Measurements from ENCODE around the gene ADCY2.

The ADCY2 gene

DNA sequence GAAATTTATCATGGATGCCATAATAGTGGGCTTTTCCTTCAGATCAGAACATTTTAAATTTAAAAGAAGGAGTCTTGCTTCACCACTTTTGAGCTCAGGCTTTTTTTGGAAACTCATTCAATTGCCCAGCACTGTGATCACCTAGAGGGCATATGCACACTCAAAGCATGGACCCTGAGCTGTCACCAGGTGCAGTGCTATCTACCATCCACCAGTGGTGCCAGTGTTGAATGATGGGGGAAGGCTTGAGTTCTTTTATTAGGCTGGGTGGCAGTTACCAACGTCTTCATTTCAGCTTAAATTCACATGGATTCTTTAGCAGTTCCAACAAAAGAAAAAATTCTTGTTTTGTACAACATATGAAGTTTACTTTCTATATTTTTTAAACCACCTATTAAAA, 290.9 kb downstream of the ADCY2 start:
- CTCF ChIA-PET = no interaction called here
- no peak overlapping the region for H3K4me3 ChIP-seq (ENCODE audit: low read depth, low read length)
- TF ChIP-seq CTCF (IDR thresholded peaks at IDR 0.05; ENCODE audit: insufficient read depth, low read length, missing control alignments) = no peak
- POLR2A ChIA-PET = no interaction called here
- no peak for DNase-seq (ENCODE audit: low read depth, low spot score)

DNA sequence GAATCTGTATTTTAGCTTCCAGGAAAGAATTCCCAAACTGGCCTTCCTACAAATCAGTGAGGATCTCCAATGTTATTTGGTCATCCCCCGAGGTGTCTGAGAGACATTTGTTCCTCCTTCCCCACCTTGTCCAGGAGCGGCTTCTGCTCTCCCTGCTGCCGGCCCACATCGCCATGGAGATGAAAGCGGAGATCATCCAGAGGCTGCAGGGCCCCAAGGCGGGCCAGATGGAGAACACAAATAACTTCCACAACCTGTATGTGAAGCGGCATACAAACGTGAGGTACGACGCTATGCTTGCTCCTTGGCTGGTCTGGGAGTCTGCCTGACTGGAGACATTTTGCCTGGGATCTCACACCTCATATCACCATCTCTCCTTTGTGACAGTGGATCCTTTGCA, 294.6 kb downstream of the ADCY2 start:
- ChIA-PET CTCF (no interaction called here), POLR2A (no interaction called here)
- H3K4me3 ChIP-seq (ENCODE audit: low read depth, low read length) = no peak overlapping the region
- DNase-seq (ENCODE audit: low read depth, low spot score) = no peak
- no peak for TF ChIP-seq CTCF (IDR thresholded peaks at IDR 0.05; ENCODE audit: insufficient read depth, low read length, missing control alignments)

DNA sequence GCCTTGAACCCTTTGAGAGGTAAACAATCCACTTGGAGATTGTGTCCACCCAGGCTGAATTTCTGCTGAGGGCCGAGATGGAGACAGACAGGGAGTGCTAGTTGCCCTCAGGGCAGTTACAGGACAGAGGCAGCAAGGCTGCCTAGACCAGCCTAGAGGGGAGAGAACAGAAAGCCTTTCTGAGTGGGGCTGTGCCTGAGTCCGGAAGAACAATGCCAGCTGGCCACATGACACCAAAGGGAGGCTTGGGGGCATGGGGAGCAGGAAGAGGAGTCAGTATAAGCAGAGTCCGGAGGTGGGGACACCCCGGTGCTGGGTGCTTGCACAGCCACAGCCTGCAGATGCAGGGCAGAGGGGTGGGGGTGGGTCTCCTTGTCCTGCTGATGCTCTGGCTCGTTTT, 309.3 kb downstream of the ADCY2 start:
- ChIA-PET CTCF (no interaction called here), POLR2A (no interaction called here)
- no peak overlapping the region for H3K4me3 ChIP-seq (ENCODE audit: low read depth, low read length)
- no peak for TF ChIP-seq CTCF (IDR thresholded peaks at IDR 0.05; ENCODE audit: insufficient read depth, low read length, missing control alignments)
- no peak for DNase-seq (ENCODE audit: low read depth, low spot score)

DNA sequence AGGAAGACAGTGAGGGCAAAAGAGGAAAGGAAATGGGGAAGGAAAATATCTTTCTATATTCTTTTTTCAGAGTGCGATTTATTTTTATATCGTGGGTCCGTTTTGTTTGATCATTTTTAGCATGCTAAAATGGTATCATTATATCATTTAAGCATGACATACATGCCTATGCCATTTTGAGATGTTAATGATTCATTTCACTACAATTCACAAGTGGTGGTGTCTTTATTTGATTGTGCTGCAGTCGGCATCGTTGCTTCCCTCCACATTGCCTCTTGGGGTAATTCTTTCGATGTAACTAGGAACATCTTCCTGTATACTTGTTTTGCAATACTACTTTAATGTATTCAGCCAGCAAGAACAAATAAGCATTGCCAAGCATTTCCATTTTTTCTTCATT, 309.8 kb downstream of the ADCY2 start:
- ChIA-PET POLR2A (no interaction called here), CTCF (no interaction called here)
- no peak overlapping the region for H3K4me3 ChIP-seq (ENCODE audit: low read depth, low read length)
- TF ChIP-seq CTCF (IDR thresholded peaks at IDR 0.05; ENCODE audit: insufficient read depth, low read length, missing control alignments) = no peak
- DNase-seq (ENCODE audit: low read depth, low spot score) = no peak

GRCh38 chr5:7706256-7706655, 310.3 kb downstream of the ADCY2 start:
- no peak for TF ChIP-seq CTCF (IDR thresholded peaks at IDR 0.05; ENCODE audit: insufficient read depth, low read length, missing control alignments)
- H3K4me3 ChIP-seq (ENCODE audit: low read depth, low read length) = no peak overlapping the region
- CTCF ChIA-PET = no interaction called here
- POLR2A ChIA-PET = no interaction called here
- DNase-seq (ENCODE audit: low read depth, low spot score) = no peak

GRCh38 chr5:7714119-7714518, 318.2 kb downstream of the ADCY2 start:
- no peak for TF ChIP-seq CTCF (IDR thresholded peaks at IDR 0.05; ENCODE audit: insufficient read depth, low read length, missing control alignments)
- ChIA-PET CTCF (no interaction called here), POLR2A (no interaction called here)
- no peak for DNase-seq (ENCODE audit: low read depth, low spot score)
- H3K4me3 ChIP-seq (ENCODE audit: low read depth, low read length) = no peak overlapping the region

Data from AG04449 (cell line).